Measurements from ENCODE around the gene CAPN14. TPM values are rescaled to one million over a fixed set of nuclear protein-coding genes. Genes with fewer than 3 reads are reported as not detected.

Gene CAPN14
- polyA plus RNA-seq, 2 donors: 72.7 to 141 TPM

DNA sequence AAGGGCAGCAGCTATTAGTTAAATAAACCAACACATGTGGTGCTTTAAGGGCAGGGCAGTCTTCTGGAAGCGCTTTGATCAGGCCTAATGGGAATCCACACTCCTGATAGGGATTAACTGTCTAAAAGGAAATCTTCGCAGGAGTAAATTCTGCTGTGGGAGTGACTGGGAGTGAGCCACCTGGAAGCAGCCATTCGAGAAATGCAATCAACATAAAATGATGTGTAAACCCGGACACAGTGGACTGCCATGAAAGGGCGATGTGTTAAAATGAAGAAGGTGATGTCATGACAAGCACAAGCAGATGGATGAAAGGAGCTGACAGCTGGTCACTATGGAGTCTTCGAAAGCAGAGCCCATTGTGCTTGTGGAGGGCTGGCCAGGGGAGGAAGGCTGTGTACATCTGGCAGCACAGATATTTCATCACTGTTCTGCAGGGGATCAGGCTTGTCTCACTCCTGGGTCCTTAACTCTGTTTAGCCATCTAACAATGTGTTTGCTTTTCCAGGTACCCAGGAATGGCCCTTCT lies 54.2 kb downstream of the CAPN14 start:
- no peaks in the 10 kb centered on the region for H3K27me3 ChIP-seq (ENCODE audit: control insufficient read depth in 1 of 2, insufficient read depth in 2 of 2, low read length in 2 of 2)
- no peaks in the 10 kb centered on the region for H3K4me1 ChIP-seq (ENCODE audit: control insufficient read depth in 2 of 2, insufficient read depth in 2 of 2, low read length in 1 of 2)
- H3K9me3 ChIP-seq (ENCODE audit: control insufficient read depth in 2 of 2, insufficient read depth in 1 of 2, low read depth in 1 of 2, low read length in 1 of 2): no peaks in the 10 kb centered on the region
- no peak overlapping the region for H3K27ac ChIP-seq (ENCODE audit: low read depth in 2 of 2, low read length in 1 of 2)
- WGBS, 2 donors: 56 to 64% methylated on average over 6 of the region's 6 CpGs
- H3K4me3 ChIP-seq (ENCODE audit: low read depth in 1 of 2, low read length in 2 of 2): no peak overlapping the region
- no peaks in the 10 kb centered on the region for H3K36me3 ChIP-seq (ENCODE audit: control insufficient read depth in 2 of 2, insufficient read depth in 2 of 2, low read length in 1 of 2)

- WGBS, 2 donors: 90 to 91% methylated on average over 6 of the region's 6 CpGs
- Histone ChIP-seq H3K4me3 (ENCODE audit: low read depth in 1 of 2, low read length in 2 of 2) (no peak overlapping the region), H3K9me3 (ENCODE audit: control insufficient read depth in 2 of 2, insufficient read depth in 1 of 2, low read depth in 1 of 2, low read length in 1 of 2) (no peaks in the 10 kb centered on the region), H3K36me3 (ENCODE audit: control insufficient read depth in 2 of 2, insufficient read depth in 2 of 2, low read length in 1 of 2) (no peaks in the 10 kb centered on the region), H3K4me1 (ENCODE audit: control insufficient read depth in 2 of 2, insufficient read depth in 2 of 2, low read length in 1 of 2) (no peaks in the 10 kb centered on the region), H3K27me3 (ENCODE audit: control insufficient read depth in 1 of 2, insufficient read depth in 2 of 2, low read length in 2 of 2) (no peaks in the 10 kb centered on the region), H3K27ac (ENCODE audit: low read depth in 2 of 2, low read length in 1 of 2) (no peak overlapping the region)
These were observed 55.7 kb downstream of the CAPN14 start for GRCh38 chr2:31161637-31162036.

DNA sequence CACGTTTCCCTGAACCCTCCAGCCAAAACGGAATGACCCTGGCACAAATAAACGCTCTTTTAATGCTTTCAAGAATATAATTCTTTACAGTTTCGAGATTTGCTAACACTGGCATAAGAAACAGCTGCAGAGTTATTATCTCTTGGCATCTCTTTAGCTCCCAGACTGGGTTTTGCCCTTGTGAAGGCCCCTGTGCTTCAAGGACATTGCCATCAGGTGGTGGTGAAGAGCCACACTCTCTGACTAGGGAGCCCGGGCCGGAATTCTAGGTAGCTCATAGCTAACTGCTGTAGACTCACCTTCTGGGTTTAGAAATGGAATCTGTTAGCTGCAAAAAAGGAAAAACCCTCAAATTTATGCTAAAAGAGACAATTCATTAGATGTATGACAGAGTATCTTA lies 65.8 kb downstream of the CAPN14 start:
- whole genome bisulfite sequencing, 2 donors: 75 to 79% methylated on average over 6 of the region's 6 CpGs
- no peaks in the 10 kb centered on the region for H3K4me1 ChIP-seq (ENCODE audit: control insufficient read depth in 2 of 2, insufficient read depth in 2 of 2, low read length in 1 of 2)

GRCh38 chr2:31150120-31150670 lies 67.1 kb downstream of the CAPN14 start:
- no peaks in the 10 kb centered on the region for H3K36me3 ChIP-seq (ENCODE audit: control insufficient read depth in 2 of 2, insufficient read depth in 2 of 2, low read length in 1 of 2)
- H3K27me3 ChIP-seq (ENCODE audit: control insufficient read depth in 1 of 2, insufficient read depth in 2 of 2, low read length in 2 of 2): no peaks in the 10 kb centered on the region
- 91% methylated on average over 6 of the region's 6 CpGs for WGBS, 2 donors
- peaks cover 0 to 2% of the 10 kb centered on the region in 2 donors for H3K9me3 ChIP-seq (ENCODE audit: control insufficient read depth in 2 of 2, insufficient read depth in 1 of 2, low read depth in 1 of 2, low read length in 1 of 2)
- H3K4me3 ChIP-seq (ENCODE audit: low read depth in 1 of 2, low read length in 2 of 2): no peak overlapping the region
- H3K4me1 ChIP-seq (ENCODE audit: control insufficient read depth in 2 of 2, insufficient read depth in 2 of 2, low read length in 1 of 2): no peaks in the 10 kb centered on the region
- no peak overlapping the region for H3K27ac ChIP-seq (ENCODE audit: low read depth in 2 of 2, low read length in 1 of 2)

More for the DNA sequence above, 65.8 kb downstream of the CAPN14 start:
- Histone ChIP-seq H3K27me3 (ENCODE audit: control insufficient read depth in 1 of 2, insufficient read depth in 2 of 2, low read length in 2 of 2) (no peaks in the 10 kb centered on the region), H3K4me3 (ENCODE audit: low read depth in 1 of 2, low read length in 2 of 2) (no peak overlapping the region), H3K9me3 (ENCODE audit: control insufficient read depth in 2 of 2, insufficient read depth in 1 of 2, low read depth in 1 of 2, low read length in 1 of 2) (peaks cover 0 to 2% of the 10 kb centered on the region in 2 donors), H3K36me3 (ENCODE audit: control insufficient read depth in 2 of 2, insufficient read depth in 2 of 2, low read length in 1 of 2) (no peaks in the 10 kb centered on the region), H3K27ac (ENCODE audit: low read depth in 2 of 2, low read length in 1 of 2) (no peak overlapping the region)

DNA sequence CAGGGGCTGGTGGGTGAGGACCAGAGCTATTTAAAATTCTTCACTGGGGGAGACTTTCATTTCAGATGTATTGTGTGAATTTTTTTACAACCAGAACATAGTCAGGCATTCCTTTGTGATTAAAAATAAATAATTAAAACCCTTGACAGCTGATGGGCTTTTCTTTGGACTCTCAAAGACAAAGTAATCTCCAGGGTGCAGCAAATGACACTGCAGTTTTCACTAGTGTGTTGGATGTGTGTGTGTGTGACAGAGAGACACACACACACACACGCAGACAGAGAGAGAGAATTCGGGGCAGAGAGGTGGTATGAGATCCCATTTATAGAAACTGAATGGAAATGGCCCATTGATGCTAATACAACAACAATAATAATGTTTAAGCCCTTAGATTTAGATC lies 68.8 kb downstream of the CAPN14 start:
- H3K27ac ChIP-seq (ENCODE audit: low read depth in 2 of 2, low read length in 1 of 2): no peak overlapping the region
- 90% methylated on average over 2 of the region's 2 CpGs for WGBS, 2 donors
- H3K27me3 ChIP-seq (ENCODE audit: control insufficient read depth in 1 of 2, insufficient read depth in 2 of 2, low read length in 2 of 2): no peaks in the 10 kb centered on the region
- no peaks in the 10 kb centered on the region for H3K4me1 ChIP-seq (ENCODE audit: control insufficient read depth in 2 of 2, insufficient read depth in 2 of 2, low read length in 1 of 2)
- peaks cover 0 to 2% of the 10 kb centered on the region in 2 donors for H3K9me3 ChIP-seq (ENCODE audit: control insufficient read depth in 2 of 2, insufficient read depth in 1 of 2, low read depth in 1 of 2, low read length in 1 of 2)
- no peaks in the 10 kb centered on the region for H3K36me3 ChIP-seq (ENCODE audit: control insufficient read depth in 2 of 2, insufficient read depth in 2 of 2, low read length in 1 of 2)
- H3K4me3 ChIP-seq (ENCODE audit: low read depth in 1 of 2, low read length in 2 of 2): no peak overlapping the region

GRCh38 chr2:31147645-31148044 lies 69.7 kb downstream of the CAPN14 start:
- Histone ChIP-seq H3K27ac (ENCODE audit: low read depth in 2 of 2, low read length in 1 of 2) (no peak overlapping the region), H3K4me1 (ENCODE audit: control insufficient read depth in 2 of 2, insufficient read depth in 2 of 2, low read length in 1 of 2) (no peaks in the 10 kb centered on the region), H3K9me3 (ENCODE audit: control insufficient read depth in 2 of 2, insufficient read depth in 1 of 2, low read depth in 1 of 2, low read length in 1 of 2) (peaks cover 0 to 2% of the 10 kb centered on the region in 2 donors), H3K27me3 (ENCODE audit: control insufficient read depth in 1 of 2, insufficient read depth in 2 of 2, low read length in 2 of 2) (no peaks in the 10 kb centered on the region), H3K4me3 (ENCODE audit: low read depth in 1 of 2, low read length in 2 of 2) (no peak overlapping the region), H3K36me3 (ENCODE audit: control insufficient read depth in 2 of 2, insufficient read depth in 2 of 2, low read length in 1 of 2) (no peaks in the 10 kb centered on the region)
- WGBS, 2 donors: 85 to 88% methylated on average over 5 of the region's 5 CpGs

DNA sequence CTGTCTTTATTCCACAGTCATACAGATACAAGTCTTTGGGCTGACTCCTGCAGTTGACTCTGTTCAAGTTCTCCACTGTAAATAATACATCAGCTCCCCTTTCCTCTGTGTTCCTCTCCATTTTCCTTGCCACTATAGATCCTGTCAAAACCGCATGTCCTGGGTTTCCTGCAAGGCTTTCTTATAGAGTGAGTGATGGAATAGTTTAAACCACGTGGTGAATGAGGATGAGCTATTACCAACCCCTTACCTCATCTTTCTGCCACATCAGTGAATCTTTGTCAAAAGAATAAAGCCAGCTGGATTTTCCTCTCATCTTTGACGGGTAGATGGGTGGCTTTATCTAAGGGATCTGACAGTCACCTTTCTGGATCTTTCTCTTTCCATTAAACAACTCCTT lies 75.2 kb downstream of the CAPN14 start:
- Histone ChIP-seq H3K4me3 (ENCODE audit: low read depth in 1 of 2, low read length in 2 of 2) (no peak overlapping the region), H3K27me3 (ENCODE audit: control insufficient read depth in 1 of 2, insufficient read depth in 2 of 2, low read length in 2 of 2) (no peaks in the 10 kb centered on the region), H3K27ac (ENCODE audit: low read depth in 2 of 2, low read length in 1 of 2) (no peak overlapping the region), H3K4me1 (ENCODE audit: control insufficient read depth in 2 of 2, insufficient read depth in 2 of 2, low read length in 1 of 2) (no peaks in the 10 kb centered on the region), H3K36me3 (ENCODE audit: control insufficient read depth in 2 of 2, insufficient read depth in 2 of 2, low read length in 1 of 2) (no peaks in the 10 kb centered on the region), H3K9me3 (ENCODE audit: control insufficient read depth in 2 of 2, insufficient read depth in 1 of 2, low read depth in 1 of 2, low read length in 1 of 2) (no peaks in the 10 kb centered on the region)
- 58 to 67% methylated on average over 3 of the region's 3 CpGs for WGBS, 2 donors

- Histone ChIP-seq H3K9me3 (ENCODE audit: control insufficient read depth in 2 of 2, insufficient read depth in 1 of 2, low read depth in 1 of 2, low read length in 1 of 2) (no peaks in the 10 kb centered on the region), H3K27ac (ENCODE audit: low read depth in 2 of 2, low read length in 1 of 2) (no peak overlapping the region), H3K4me3 (ENCODE audit: low read depth in 1 of 2, low read length in 2 of 2) (no peak overlapping the region), H3K27me3 (ENCODE audit: control insufficient read depth in 1 of 2, insufficient read depth in 2 of 2, low read length in 2 of 2) (no peaks in the 10 kb centered on the region), H3K36me3 (ENCODE audit: control insufficient read depth in 2 of 2, insufficient read depth in 2 of 2, low read length in 1 of 2) (no peaks in the 10 kb centered on the region), H3K4me1 (ENCODE audit: control insufficient read depth in 2 of 2, insufficient read depth in 2 of 2, low read length in 1 of 2) (peaks cover 0 to 2% of the 10 kb centered on the region in 2 donors)
- WGBS, 2 donors: 84 to 86% methylated on average over 15 of the region's 15 CpGs
These were observed 75.8 kb downstream of the CAPN14 start for GRCh38 chr2:31141443-31142085.

DNA sequence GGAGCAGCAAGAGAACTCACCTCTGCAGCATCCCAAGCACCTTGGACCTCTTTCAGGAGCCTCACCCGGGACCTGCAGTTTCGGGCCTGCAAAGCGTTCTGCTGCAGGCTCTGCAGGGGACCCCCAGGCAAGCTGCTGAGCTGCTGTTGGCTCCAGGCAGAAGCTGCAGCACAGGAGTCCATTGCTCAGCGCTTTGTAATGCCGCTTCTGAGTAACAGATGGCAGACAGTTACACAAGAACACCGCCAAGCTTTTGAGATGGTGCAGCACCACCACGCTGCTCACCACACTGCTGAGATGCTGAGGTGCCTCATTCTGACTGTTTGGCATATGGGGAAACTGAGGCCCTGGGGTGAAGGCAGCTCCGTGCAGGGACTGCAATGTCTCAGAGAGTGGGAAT lies 77.2 kb downstream of the CAPN14 start:
- H3K27me3 ChIP-seq (ENCODE audit: control insufficient read depth in 1 of 2, insufficient read depth in 2 of 2, low read length in 2 of 2): no peaks in the 10 kb centered on the region
- H3K4me3 ChIP-seq (ENCODE audit: low read depth in 1 of 2, low read length in 2 of 2): no peak overlapping the region
- H3K27ac ChIP-seq (ENCODE audit: low read depth in 2 of 2, low read length in 1 of 2): no peak overlapping the region
- peaks cover 0 to 2% of the 10 kb centered on the region in 2 donors for H3K4me1 ChIP-seq (ENCODE audit: control insufficient read depth in 2 of 2, insufficient read depth in 2 of 2, low read length in 1 of 2)
- no peaks in the 10 kb centered on the region for H3K9me3 ChIP-seq (ENCODE audit: control insufficient read depth in 2 of 2, insufficient read depth in 1 of 2, low read depth in 1 of 2, low read length in 1 of 2)
- 92 to 95% methylated on average over 8 of the region's 8 CpGs for WGBS, 2 donors
- no peaks in the 10 kb centered on the region for H3K36me3 ChIP-seq (ENCODE audit: control insufficient read depth in 2 of 2, insufficient read depth in 2 of 2, low read length in 1 of 2)

DNA sequence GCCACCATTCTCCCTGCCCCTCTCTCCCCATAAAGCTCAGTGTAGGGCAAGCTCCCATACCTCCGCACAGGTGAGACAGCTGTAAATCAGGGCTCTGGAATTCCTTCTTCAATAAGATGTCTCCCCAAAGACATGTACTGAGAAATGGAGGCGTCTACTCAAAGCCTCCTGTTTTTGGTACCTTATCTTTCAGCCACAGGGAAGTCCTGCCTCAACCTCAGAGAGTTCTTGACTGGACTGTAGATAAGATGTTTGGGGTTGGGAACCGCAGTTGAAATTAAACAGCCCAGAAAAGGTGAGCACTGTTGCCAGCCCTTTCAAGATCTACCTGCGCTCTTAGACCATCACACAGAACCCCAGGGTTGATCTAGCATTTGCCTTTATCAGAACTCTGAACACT lies 77.6 kb downstream of the CAPN14 start:
- WGBS, 2 donors: 95 to 97% methylated on average over 4 of the region's 4 CpGs
- no peak overlapping the region for H3K4me3 ChIP-seq (ENCODE audit: low read depth in 1 of 2, low read length in 2 of 2)
- H3K4me1 ChIP-seq (ENCODE audit: control insufficient read depth in 2 of 2, insufficient read depth in 2 of 2, low read length in 1 of 2): peaks cover 0 to 2% of the 10 kb centered on the region in 2 donors
- H3K27me3 ChIP-seq (ENCODE audit: control insufficient read depth in 1 of 2, insufficient read depth in 2 of 2, low read length in 2 of 2): no peaks in the 10 kb centered on the region
- H3K27ac ChIP-seq (ENCODE audit: low read depth in 2 of 2, low read length in 1 of 2): no peak overlapping the region
- no peaks in the 10 kb centered on the region for H3K9me3 ChIP-seq (ENCODE audit: control insufficient read depth in 2 of 2, insufficient read depth in 1 of 2, low read depth in 1 of 2, low read length in 1 of 2)
- H3K36me3 ChIP-seq (ENCODE audit: control insufficient read depth in 2 of 2, insufficient read depth in 2 of 2, low read length in 1 of 2): no peaks in the 10 kb centered on the region

Data from esophagus (tissue), 2 donors.